HG03432 (cell line): ENCODE data around the gene SGTB.

Experiments
- ATAC-seq: cut with Tn5 transposase; IDR thresholded peaks from one replicate; pipeline ENCODE4 v1.9.1; 2021; ENCODE audit warnings: mild to moderate bottlenecking, moderate library complexity; ENCODE audit not compliant: unreplicated experiment

The SGTB gene, protein sequence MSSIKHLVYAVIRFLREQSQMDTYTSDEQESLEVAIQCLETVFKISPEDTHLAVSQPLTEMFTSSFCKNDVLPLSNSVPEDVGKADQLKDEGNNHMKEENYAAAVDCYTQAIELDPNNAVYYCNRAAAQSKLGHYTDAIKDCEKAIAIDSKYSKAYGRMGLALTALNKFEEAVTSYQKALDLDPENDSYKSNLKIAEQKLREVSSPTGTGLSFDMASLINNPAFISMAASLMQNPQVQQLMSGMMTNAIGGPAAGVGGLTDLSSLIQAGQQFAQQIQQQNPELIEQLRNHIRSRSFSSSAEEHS

DNA sequence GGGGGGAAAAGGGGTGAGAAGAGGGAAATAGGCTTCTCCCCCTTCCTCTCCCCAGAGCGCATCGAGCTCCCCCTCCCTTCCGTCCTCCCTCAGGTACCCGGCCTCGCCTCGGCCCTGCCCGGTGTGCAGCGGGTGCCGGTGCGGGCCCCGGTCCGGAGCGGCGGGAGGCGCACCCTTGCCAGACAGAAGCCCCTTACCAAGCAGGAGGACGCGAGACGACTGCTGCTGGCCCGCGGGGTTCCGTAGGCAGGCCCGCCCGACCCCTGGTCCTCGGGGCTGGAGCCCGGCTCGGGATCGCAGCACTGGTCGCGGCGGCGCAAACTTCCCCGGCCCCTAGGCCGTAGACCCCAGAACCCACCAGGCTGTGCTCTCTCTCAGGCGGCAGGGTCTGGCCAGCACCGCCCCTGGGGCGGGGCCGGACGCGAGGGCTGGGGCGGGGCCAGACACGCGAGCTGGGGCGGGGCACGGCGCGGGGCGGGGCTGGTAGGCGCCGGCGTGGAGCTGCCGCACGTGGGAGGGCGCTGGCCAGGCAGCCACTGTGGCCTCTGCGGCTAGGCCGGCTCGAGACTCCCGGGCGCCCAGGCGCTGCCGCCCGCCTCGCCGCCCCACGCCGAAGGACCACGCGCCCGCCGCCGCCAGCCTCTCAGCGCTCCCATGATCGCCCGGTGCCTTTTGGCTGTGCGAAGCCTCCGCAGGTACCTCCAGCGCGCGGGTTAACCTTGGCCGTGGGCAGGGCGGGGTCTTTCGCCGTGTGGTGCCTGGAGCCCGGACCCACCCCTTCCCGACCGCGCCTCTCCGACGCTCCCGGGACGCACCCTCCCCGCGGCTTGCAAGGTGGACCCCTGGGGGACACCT is at the start of gene SGTB, which contains the start of gene NLN:
Gene SGTB, minus strand, starts transcription at position 390 of the 855 bp plus-strand sequence. CDS start 1,302 bp downstream, outside the sequence.
Gene NLN, plus strand, starts transcription at position 486 of the 855 bp plus-strand sequence. Its CDS starts 169 bp downstream, at position 655.
- ATAC-seq, result peak; percentile 94

DNA sequence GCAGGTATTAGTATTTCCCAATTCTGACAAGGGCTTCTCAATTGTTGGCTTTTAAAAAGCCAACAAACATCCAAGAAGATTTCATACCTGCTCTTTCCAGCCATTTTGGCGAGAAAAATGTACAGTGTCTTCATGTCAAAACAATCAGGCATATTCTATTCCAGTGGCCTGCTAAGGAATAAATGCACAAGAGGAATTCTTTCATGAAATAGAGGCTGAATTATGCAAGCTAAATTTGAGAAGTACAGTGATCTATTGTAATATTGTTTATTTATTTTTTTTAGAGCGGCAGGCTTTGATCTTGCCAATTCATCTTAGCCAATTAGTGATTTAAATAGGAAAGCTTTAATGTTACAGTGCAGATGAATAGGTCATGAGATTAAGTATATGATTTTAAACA is 49.4 kb upstream of the SGTB start:
- no peak for ATAC-seq

DNA sequence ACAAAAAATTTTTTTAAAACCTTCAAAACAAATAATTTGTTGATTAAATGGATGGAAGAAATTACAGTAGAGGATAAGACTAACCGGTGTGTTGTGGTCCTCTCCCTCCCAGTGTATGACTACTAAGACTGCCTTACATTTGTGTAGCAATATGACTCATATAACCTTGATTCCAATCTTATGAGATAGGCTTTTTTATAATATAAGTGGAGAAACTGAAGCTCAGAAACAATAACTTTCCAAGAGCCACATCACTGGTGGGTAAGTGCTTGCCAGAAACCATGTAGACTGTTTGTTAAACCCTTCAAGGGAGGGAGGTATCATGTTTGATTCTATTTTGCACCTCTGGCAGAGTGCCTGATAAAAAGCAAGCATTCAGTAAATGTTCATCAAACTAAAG is 47.6 kb upstream of the SGTB start:
- ATAC-seq, result no peak

GRCh38 chr5:65768723-65769346 is 46.9 kb upstream of the SGTB start:
- no peak for ATAC-seq

- ATAC-seq, result no peak
Measured at GRCh38 chr5:65767565-65767964, 45.7 kb upstream of the SGTB start.

DNA sequence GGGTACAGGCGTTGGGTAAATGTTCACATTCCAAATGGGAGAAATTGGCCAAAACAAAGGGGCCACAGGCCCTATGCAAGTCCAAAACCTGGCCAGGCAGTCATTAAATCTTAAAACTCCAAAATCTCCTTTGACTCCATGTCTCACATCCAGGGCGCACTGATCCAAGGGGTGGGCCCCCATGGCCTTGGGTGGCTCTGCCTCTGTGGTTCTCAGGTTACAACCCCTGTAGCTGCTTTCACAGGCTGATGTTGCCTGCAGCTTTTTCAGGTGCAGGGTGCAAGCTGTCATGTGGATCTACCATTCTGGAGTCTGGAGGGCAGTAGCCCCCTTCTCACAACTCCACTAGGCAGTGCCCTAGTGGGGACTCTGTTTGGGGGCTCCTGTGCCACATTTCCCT is 44.9 kb upstream of the SGTB start:
- no peak for ATAC-seq

- no peak for ATAC-seq
Measured at GRCh38 chr5:65766175-65766574, 44.3 kb upstream of the SGTB start.

DNA sequence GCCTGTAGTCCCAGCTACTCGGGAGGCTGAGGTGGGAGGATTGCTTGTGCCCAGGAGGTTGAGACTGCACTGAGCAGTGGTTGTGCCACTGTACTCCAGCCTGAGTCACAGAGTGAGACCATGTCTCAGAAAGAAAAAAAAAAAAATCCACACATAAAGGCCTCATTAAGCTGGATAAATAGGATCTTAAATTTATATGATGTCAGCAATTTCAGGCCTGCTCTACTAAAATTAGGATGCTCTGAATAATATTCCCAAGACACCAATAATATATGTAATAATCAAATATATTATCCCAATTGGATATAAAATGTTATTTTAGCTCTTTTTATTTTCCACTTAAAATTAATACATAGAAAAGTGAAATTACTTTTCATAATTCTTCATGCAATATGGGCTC is 43.7 kb upstream of the SGTB start:
- ATAC-seq, result no peak

DNA sequence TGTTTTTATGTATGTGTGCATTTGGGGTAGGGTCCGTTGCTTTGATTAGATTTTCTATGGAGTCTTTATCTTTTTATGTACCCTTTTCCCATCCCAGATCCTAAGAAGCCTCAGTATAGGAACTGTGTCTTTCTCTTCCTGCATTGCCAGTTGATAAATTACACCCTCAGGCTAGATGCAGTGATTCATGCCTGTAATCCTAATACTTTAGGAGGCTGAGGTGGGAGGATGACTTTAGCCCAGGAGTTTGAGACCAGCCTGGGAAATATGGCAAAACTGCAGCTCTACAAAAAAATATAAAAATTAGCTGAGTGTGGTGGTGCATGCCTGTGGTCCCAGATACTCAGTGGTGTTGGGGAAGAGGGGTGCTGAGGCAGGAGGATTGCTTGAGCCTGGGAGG is 40.3 kb upstream of the SGTB start:
- no peak for ATAC-seq

DNA sequence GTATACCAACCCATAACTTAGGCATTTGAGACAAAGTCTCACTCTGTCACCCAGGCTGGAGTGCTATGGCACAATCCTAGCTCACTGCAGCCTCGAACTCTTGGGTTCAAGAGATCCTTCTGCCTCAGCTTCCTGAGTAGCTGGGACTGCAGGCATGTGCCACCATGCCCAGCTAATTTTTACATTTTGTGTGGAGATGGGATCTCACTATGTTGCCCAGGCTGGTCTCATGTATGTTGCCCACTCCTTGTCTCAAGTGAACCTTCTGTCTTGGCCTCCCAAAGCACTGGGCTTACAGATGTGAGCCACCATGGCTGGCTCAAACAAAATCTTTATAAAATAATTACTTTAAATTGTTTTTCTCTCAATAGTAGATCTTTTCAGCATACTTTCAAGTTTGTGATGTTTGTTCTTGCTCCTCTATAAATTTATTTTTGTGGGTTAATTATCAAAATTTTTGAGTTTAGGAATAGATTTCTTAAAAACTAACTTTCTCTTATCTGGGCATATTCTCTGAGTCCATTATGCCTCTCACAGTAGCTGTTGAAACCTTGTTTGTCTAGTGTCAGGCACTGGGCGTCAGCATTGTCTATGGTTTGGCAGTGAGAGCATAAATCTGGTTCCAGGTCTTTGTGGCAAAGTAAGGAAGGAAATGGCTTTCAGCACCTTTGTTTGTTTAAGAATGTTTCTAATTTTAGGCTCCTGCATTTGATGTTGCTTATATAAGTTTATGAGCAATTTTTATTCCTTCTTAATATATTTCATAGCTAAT is 38.8 kb upstream of the SGTB start:
- peak; percentile 68 for ATAC-seq

DNA sequence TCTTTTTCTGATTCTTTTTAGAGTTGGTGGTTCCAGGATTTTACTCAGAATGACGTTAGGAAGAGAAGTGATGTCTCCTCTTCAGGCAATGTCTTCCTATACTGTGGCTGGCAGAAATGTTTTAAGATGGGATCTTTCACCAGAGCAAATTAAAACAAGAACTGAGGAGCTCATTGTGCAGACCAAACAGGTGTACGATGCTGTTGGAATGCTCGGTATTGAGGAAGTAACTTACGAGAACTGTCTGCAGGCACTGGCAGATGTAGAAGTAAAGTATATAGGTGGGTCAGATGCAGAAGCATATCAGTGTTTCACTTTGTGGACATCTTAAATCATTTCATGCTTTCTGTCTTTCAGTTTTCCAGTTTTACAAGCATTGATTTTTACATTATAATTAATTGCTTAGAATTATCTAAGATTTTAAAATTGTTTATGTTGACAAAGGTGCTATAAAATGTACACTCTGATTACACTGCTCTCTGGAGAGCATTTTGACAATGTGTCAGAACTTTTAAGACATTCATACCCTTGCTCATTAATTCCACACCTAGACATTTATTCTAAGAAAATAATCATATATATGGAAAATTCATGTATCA is 36.7 kb upstream of the SGTB start:
- ATAC-seq, result no peak

GRCh38 chr5:65753189-65753588 is 31.3 kb upstream of the SGTB start:
- ATAC-seq, result no peak

DNA sequence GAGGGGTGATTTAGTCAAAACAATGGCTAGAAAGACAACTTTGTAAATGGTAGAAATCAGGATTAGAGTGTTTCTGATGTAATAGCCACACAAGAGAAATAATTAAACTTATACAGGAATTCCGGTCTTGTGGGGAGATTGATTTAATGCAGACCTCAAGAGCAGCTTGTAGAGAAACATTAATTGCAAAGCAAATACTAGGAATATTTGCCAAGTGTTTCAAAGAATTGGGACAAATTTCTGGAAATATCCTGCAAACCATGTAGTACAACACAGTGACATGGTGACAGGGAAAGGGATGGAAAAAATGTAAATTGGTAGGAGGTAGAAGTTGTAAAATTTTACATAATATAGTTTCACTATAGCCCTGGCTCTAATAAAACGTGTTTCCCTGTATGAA is 29.0 kb upstream of the SGTB start:
- no peak for ATAC-seq

- ATAC-seq, result no peak
Measured at GRCh38 chr5:65749956-65750355, 28.0 kb upstream of the SGTB start.

GRCh38 chr5:65749221-65749844 is 27.4 kb upstream of the SGTB start:
- ATAC-seq, result no peak

GRCh38 chr5:65742565-65743231 is 20.8 kb upstream of the SGTB start:
- ATAC-seq, result peak; percentile 86

DNA sequence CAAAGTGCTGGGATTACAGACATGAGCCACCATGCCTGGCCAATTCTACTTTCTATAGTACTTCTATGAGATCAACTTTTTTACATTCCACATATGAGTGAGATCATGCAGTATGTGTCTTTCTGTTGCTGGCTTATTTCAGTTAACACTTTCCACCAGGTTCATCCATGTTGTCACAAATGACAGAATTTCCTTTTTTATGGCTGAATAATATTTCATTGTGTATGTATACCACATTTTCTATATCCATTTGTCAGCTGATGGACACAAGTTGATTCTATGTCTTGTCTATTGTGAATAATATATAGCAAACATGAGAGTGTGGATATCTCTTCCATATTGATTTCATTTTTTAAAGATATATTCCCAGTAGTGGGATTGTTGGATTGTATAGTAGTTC is 17.3 kb upstream of the SGTB start:
- no peak for ATAC-seq

GRCh38 chr5:65738305-65738704 is 16.4 kb upstream of the SGTB start:
- ATAC-seq, result no peak

DNA sequence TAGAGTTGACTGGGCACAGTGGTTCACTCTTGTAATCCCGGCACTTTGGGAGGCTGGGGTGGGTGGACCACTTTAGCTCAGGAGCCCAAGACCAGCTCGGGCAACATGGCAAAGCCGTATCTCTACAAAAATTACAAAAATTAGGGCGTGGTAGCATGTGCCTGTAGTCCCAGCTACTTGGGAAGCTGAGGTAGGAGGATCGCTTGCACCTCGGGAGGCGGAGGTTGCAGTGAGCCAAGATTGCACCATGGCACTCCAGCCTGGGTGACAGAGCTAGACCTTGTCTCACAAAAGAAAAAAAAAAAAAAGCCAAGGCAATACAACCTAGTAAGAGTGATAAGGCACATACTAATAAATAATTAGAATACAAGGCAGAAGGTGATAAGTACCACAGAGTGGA is 15.9 kb upstream of the SGTB start:
- no peak for ATAC-seq

DNA sequence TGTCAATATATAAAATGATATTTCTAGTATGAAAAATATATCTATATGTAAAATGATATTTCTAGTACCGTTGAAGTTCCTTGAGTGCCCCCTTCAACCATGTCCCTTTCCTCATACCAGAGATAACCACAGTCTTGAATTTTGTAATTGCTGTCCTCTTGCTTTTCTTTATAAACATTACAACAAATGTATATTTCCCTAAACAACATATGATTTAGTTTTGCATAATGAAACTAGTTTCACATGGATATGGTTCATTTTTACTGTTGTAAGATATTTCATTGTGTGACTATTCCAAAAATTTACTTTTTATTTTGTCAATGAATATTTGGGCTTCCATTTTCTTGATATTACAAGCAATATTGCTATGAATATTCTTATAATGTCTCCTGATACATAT is 14.1 kb upstream of the SGTB start:
- ATAC-seq, result no peak
